Fibroblast of lung (primary cell): Measurements from ENCODE around the gene SH2D2A. TPM values are rescaled to one million over a fixed set of nuclear protein-coding genes. Genes with fewer than 3 reads are reported as not detected.

Experiments used
- DNase-seq, 2 donors: peaks; one replicate each; pipeline versions ENCODE4 v3.0.0 to v3.0.0-alpha.2; 2010; ENCODE audit warnings: low read depth in 2 of 2
- H2AFZ ChIP-seq: 2 replicates; pipeline ENCODE4 v1.5.1; 2012; ENCODE audit warnings: low read length, control low read depth, inconsistent platforms
- H3K27ac ChIP-seq: 2 replicates; pipeline ENCODE4 v1.5.1; 2011; ENCODE audit warnings: low read length, control low read depth; ENCODE audit not compliant: insufficient read depth
- H3K27me3 ChIP-seq: 2 replicates; pipeline ENCODE4 v1.5.1; 2011; ENCODE audit warnings: mild to moderate bottlenecking, low read length; ENCODE audit not compliant: control insufficient read depth, insufficient read depth
- H3K36me3 ChIP-seq: 2 replicates; pipeline ENCODE4 v1.5.1; 2011; ENCODE audit warnings: low read length; ENCODE audit not compliant: control insufficient read depth, insufficient read depth
- H3K4me1 ChIP-seq: 2 replicates; pipeline ENCODE4 v1.5.1; 2011; ENCODE audit warnings: low read length; ENCODE audit not compliant: control insufficient read depth, insufficient read depth; ENCODE audit errors: extremely low read depth
- H3K4me2 ChIP-seq: 2 replicates; pipeline ENCODE4 v1.5.1; 2011; ENCODE audit warnings: low read length, control low read depth; ENCODE audit not compliant: insufficient read depth; ENCODE audit errors: extremely low read depth
- H3K4me3 ChIP-seq, 4 experiments: fragments of 200-600 bp in 1 of 4; sonication (generic) in 1 of 4; replicated peaks in 1 of 4; 2 replicates each; pipeline ENCODE4 v1.5.1; 2011 to 2016; ENCODE audit warnings: low read length in 4 of 4, low read depth in 3 of 4, mild to moderate bottlenecking in 3 of 4, control low read depth in 2 of 4, inconsistent platforms in 1 of 4, mixed read lengths in 1 of 4; ENCODE audit not compliant: insufficient read depth in 1 of 4; ENCODE audit errors: control extremely low read depth in 1 of 4
- H3K79me2 ChIP-seq: 2 replicates; pipeline ENCODE4 v1.5.1; 2012; ENCODE audit warnings: mild to moderate bottlenecking, low read length, inconsistent platforms; ENCODE audit not compliant: control insufficient read depth, insufficient read depth
- H3K9ac ChIP-seq: 2 replicates; pipeline ENCODE4 v1.5.1; 2011; ENCODE audit warnings: mild to moderate bottlenecking, low read length, control low read depth; ENCODE audit not compliant: insufficient read depth
- H3K9me3 ChIP-seq: 2 replicates; pipeline ENCODE4 v1.5.1; 2012; ENCODE audit warnings: low read depth, low read length; ENCODE audit not compliant: control insufficient read depth, insufficient read depth
- H4K20me1 ChIP-seq: 2 replicates; pipeline ENCODE4 v1.5.1; 2011; ENCODE audit warnings: low read length; ENCODE audit not compliant: control insufficient read depth, insufficient read depth; ENCODE audit errors: extremely low read depth
- CTCF ChIP-seq, 2 donors: IDR thresholded peaks in 1 of 2; conservative IDR thresholded peaks in 1 of 2; 1 replicate in 1 of 2; 2 replicates in 1 of 2; pipeline ENCODE4 v1.5.1; 2011 to 2012; ENCODE audit warnings: low read length in 2 of 2, control low read depth in 1 of 2, inconsistent platforms in 1 of 2, low read depth in 1 of 2, mild to moderate bottlenecking in 1 of 2
- EZH2 ChIP-seq: IDR thresholded peaks from 2 replicates; pipeline ENCODE4 v1.5.1; 2012; ENCODE audit warnings: low read length, control low read depth, mild to moderate bottlenecking; ENCODE audit errors: missing control alignments
- polyA plus RNA-seq, 2 donors: library from polyadenylated mRNA; depleted of rRNA in 1 of 2; stranded (reverse) in 1 of 2; unstranded in 1 of 2; fragments of >200 nt; gene quantifications; 2 replicates each; pipeline ENCODE4 v1.2.1, GENCODE V29; 2011 to 2012; ENCODE audit warnings: missing spikeins in 1 of 2
- total RNA-seq: library from RNA; depleted of rRNA; stranded (reverse); fragments of >200 nt; gene quantifications from 2 replicates; pipeline ENCODE4 v1.2.1, GENCODE V29; 2014

The SH2D2A gene
- total and polyA plus RNA-seq, 2 donors (not counting 1 experiment from before 2014, with no cell fraction given) = not detected

- H3K79me2 ChIP-seq = no peaks in the 10 kb centered on the region
- H4K20me1 ChIP-seq = no peaks in the 10 kb centered on the region
- no peak overlapping the region for H3K4me2 ChIP-seq
- H3K9me3 ChIP-seq = no peaks in the 10 kb centered on the region
- TF ChIP-seq EZH2 = no peak
- TF ChIP-seq CTCF (conservative IDR thresholded peaks at IDR 0.05 in 1 of 2, IDR thresholded peaks at IDR 0.05 in 1 of 2; ENCODE audit: low read depth in 1 of 2, low read length in 2 of 2) = no peak
- peaks cover 7% of the 10 kb centered on the region for H3K27me3 ChIP-seq
- H3K36me3 ChIP-seq = no peaks in the 10 kb centered on the region
- no peak overlapping the region for H3K4me3 ChIP-seq
- H3K27ac ChIP-seq = peak overlapping the region; percentile 27
- H3K4me1 ChIP-seq = peaks cover 16% of the 10 kb centered on the region
- H3K9ac ChIP-seq = no peak overlapping the region
- no peak for DNase-seq
- no peak overlapping the region for H2AFZ ChIP-seq
Observed at GRCh38 chr1:156815961-156816422, 656 bp downstream of the SH2D2A start.

- H3K27ac ChIP-seq = peak overlapping the region; percentile 27
- DNase-seq = peak; percentile 70 to 90
Observed at GRCh38 chr1:156815307-156815826, 1.3 kb downstream of the SH2D2A start.

More at GRCh38 chr1:156815307-156815826, 1.3 kb downstream of the SH2D2A start:
- Histone ChIP-seq H3K4me1 (peaks cover 16% of the 10 kb centered on the region), H3K9ac (no peak overlapping the region), H2AFZ (no peak overlapping the region), H3K4me3 (no peak overlapping the region), H3K27me3 (peaks cover 5% of the 10 kb centered on the region), H3K9me3 (no peaks in the 10 kb centered on the region), H3K79me2 (no peaks in the 10 kb centered on the region), H3K4me2 (no peak overlapping the region), H3K36me3 (no peaks in the 10 kb centered on the region), H4K20me1 (no peaks in the 10 kb centered on the region)
- TF ChIP-seq EZH2 (no peak), CTCF (conservative IDR thresholded peaks at IDR 0.05 in 1 of 2, IDR thresholded peaks at IDR 0.05 in 1 of 2; ENCODE audit: low read depth in 1 of 2, low read length in 2 of 2) (peak in 1 of 2 donors; percentile 7)
